MM.1S (cell line): Measurements from ENCODE around the gene MIPEP.

ENCODE experiments used
- CTCF ChIP-seq: fragments of 300-600 bp; sonication (generic); IDR thresholded peaks from 2 replicates; pipeline ENCODE4 v1.5.1; 2016; ENCODE audit warnings: antibody characterized with exemption, low read length, mixed read lengths
- EZH2 ChIP-seq: fragments of 300-600 bp; sonication (generic); optimal IDR thresholded peaks from 2 replicates; pipeline ENCODE3; 2017; ENCODE audit warnings: low read depth, mild to moderate bottlenecking, antibody characterized with exemption, low read length, mixed read lengths
- EZH2phosphoT487 ChIP-seq: fragments of 300-600 bp; sonication (generic); IDR thresholded peaks from 2 replicates; pipeline ENCODE4 v1.6.1; 2018; ENCODE audit warnings: antibody characterized with exemption, low read length

- TF ChIP-seq CTCF = no peak
- TF ChIP-seq EZH2 = no peak
- no peak for TF ChIP-seq EZH2phosphoT487
These were observed 149.2 kb downstream of the MIPEP start for GRCh38 chr13:23740002-23740401.
